Omental fat pad (tissue), 4 donors: ENCODE results near the gene TRAPPC2. TPM values are rescaled to one million over a fixed set of nuclear protein-coding genes. Genes with fewer than 3 reads are reported as not detected.
A peak's percentile ranks its signal among the peaks of the same experiment; 100 is the strongest.

Experiments
- ATAC-seq: fragments of 150-250 bp; one replicate; pipeline ENCODE4 v1.9.1; 2016; ENCODE audit warnings: mild to moderate bottlenecking, moderate library complexity; ENCODE audit not compliant: low FRiP score
- DNase-seq: peaks from one replicate; pipeline ENCODE4 v3.0.0-alpha.2; 2019; ENCODE audit warnings: low spot score
- CTCF ChIP-seq, 3 donors: fragments of 450-650 bp; IDR thresholded peaks; one replicate each; pipeline ENCODE4 v1.5.1; 2016 to 2017; ENCODE audit warnings: antibody characterized with exemption in 3 of 3, mild to moderate bottlenecking in 3 of 3, moderate library complexity in 2 of 3
- total RNA-seq, 4 donors: library from RNA; depleted of rRNA; stranded (reverse); fragments of >200 nt; gene quantifications; one replicate each; pipeline ENCODE4 v1.1.0, GENCODE V29; 2016

The TRAPPC2 gene
- total RNA-seq, 4 donors from 2014 or later = 6.6 to 13.1 (median 8.7) TPM

GRCh38 chrX:13693341-13693961 is 41.0 kb downstream of the TRAPPC2 start:
- DNase-seq (no peak), ATAC-seq (peak; percentile 50)
- no peak for TF ChIP-seq CTCF (IDR thresholded peaks at IDR 0.05)

DNA sequence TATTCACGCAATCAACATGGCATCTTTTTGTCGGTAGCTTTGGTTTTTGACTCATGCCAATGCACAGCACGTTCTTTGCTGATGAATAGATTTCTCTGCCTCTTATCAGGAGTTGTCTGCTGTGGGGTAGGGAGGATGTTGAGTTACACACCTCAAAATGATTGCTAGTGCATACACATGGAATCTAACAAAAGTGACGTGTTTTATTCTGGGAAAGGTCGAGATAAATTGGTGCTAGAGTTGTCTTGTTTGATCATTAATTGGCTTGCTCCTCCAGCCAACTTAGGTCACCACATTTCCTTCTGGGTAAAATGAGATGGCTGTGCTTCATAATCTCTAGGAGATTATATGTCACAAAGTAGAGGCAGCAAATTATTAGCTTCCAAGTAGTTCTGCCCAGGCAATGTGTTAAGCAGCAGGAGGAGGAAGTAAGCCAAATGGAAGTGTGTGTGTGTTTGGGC is 41.6 kb downstream of the TRAPPC2 start:
- no peak for ATAC-seq
- TF ChIP-seq CTCF (IDR thresholded peaks at IDR 0.05) = no peak
- DNase-seq = no peak

DNA sequence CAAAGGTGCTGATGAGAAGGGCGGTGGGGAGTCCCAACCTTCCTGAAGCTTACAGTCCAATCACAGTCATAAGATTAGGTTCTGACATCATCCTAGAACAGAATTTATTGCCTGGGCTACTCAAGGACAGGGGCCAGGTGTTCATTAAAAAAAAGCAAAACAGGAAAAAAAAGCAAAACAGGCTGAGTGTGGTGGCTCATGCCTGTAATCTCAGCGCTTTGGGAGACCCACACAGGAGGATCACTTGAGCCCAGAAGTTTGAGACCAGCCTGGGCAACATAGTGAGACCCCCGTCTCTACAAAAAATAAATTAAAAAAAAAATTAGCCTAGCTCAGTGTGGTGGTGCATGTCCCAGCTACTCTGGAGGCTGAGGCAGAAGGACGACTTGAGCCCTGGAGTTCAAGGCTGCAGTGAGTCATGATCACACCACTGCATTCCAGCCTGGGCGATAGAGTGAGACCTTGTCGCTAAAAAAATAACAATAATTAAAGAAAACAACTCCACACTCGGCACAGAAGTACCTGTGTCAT is 42.5 kb downstream of the TRAPPC2 start:
- ATAC-seq = no peak
- no peak for TF ChIP-seq CTCF (IDR thresholded peaks at IDR 0.05)
- no peak for DNase-seq

DNA sequence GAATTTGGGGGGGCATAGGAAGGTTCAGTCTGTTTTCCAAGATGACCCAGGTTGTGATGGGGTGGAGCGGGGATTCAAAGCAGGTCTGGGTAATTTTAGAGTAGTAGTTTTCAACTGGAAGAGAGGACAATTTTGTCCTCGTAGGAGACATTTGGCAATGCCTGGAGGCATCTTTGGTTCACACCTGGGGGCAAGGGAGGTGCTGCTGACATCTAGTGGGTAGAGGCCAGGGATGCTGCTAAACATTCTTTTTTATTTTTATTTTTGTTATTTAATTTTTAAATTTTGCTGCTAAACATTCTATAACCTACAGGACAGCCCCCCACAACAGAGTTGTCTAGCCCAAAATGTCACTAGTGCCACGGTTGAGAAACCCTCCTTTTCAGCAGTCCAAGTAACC is 43.6 kb downstream of the TRAPPC2 start:
- ATAC-seq = no peak
- DNase-seq = no peak
- no peak for TF ChIP-seq CTCF (IDR thresholded peaks at IDR 0.05)

DNA sequence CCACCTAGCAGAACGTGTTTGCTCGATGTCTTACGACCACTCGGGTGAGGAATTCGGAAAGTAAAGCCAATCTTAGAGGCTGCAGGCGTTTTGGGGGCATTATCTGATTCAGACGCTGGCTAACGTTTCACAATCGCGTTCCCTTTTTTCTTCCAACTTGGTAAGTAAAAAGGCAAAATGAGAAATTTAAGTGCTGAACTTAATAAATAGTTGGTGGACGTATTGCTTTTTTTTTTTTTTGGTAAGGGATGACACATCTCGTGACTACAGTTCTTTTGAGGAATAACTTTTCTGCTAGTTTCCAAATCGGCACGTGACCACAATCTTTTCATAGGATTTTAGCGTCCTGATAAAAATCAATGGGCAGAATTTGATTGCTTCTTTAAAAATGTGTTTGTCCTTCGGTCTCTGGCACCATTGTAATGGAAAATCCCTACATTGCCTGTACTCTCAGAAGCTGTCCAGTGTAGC is 44.6 kb downstream of the TRAPPC2 start:
- no peak for DNase-seq
- no peak for ATAC-seq
- TF ChIP-seq CTCF (IDR thresholded peaks at IDR 0.05) = no peak

DNA sequence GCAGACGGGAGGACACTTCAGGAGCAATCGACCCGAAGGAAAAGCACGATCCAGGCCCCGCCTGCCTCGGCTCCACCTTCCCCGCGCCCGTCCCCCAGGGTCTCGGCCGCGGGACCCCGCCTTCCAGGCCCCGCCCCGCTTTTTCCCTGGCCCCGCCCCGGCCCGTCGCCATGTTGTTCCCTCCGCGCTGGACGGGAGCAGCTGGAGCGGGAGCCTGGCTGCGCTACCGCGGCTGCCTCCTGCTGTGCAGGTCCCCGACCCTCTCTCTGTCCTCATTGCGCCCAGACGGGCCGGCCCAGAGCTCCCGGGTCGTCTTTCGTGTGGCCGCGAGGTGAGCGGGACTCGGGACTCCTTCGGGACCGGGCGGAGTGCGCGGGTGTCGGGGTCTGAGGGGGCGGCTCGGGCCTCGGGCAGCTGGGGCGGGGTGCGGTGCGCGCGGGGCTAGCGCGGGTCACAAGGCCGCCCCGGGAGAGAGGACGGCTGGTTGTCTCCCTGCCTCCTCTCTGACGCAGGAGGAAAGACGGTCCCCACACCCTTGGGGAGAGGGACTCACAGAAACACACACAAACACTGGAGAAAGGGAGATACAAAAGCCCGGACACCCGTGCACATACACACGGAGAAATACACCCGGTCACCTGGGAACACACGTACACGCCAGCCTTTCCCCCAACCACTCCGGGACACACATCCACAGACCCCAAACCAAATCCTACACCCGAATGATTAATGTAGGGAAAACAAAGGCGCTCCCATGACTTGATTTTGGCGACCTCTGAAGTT is 45.3 kb downstream of the TRAPPC2 start, which contains the start of gene RAB9A:
TSS of gene RAB9A (plus strand) at position 171 of the 783 bp plus-strand sequence. CDS start 19,619 bp downstream, outside the sequence.
- DNase-seq (peak; percentile 71), ATAC-seq (peak; percentile 93)
- TF ChIP-seq CTCF (IDR thresholded peaks at IDR 0.05) = no peak
